Left lobe of liver (tissue), 2 donors: ENCODE data around the gene AP5S1. TPM values are rescaled to one million over a fixed set of nuclear protein-coding genes. Genes with fewer than 3 reads are reported as not detected.
"Not testable (repeated sequence)": the region's sequence is repeated elsewhere in the genome, so short reads cannot be mapped to it uniquely, and the experiment has no call there.

ENCODE experiments used
- ATAC-seq: fragments of 200-7000 bp; cut with Tn5 transposase; one replicate; pipeline ENCODE4 v1.9.1; 2020; ENCODE audit warnings: mild to moderate bottlenecking, moderate library complexity
- DNase-seq: peaks from one replicate; pipeline ENCODE4 v3.0.0-alpha.2; 2020; ENCODE audit warnings: low spot score
- total RNA-seq: library from RNA; stranded (reverse); gene quantifications from one replicate; pipeline ENCODE4 v1.2.1, GENCODE V29; 2021
- donor health status: DM: no; HTN: no; CAD: no; lungs with moderate emphysema.
- donor health status: DM: no; HTN: yes; CAD: no.

The AP5S1 gene
- total RNA-seq, 1 donor from 2014 or later, result 9.7 TPM

GRCh38 chr20:3808544-3808943, 11.8 kb upstream of the AP5S1 start:
- DNase-seq, result no peak
- ATAC-seq, result no peak

GRCh38 chr20:3811467-3812258, 8.7 kb upstream of the AP5S1 start:
- peak; percentile 81 for ATAC-seq
- peak; percentile 99 for DNase-seq

- DNase-seq, result no peak
- no peak for ATAC-seq
Observed at GRCh38 chr20:3812259-3812681, 8.1 kb upstream of the AP5S1 start.

GRCh38 chr20:3812975-3813847, 7.1 kb upstream of the AP5S1 start:
- DNase-seq (no peak), ATAC-seq (no peak)

- no peak for ATAC-seq
- no peak for DNase-seq
Observed at GRCh38 chr20:3813848-3814581, 6.3 kb upstream of the AP5S1 start.

GRCh38 chr20:3814928-3815495, 5.3 kb upstream of the AP5S1 start:
- no peak for ATAC-seq
- no peak for DNase-seq

- ATAC-seq (no peak), DNase-seq (no peak)
Observed at GRCh38 chr20:3815703-3816315, 4.5 kb upstream of the AP5S1 start.

- ATAC-seq (peak; percentile 63), DNase-seq (peak; percentile 76)
Observed at GRCh38 chr20:3818155-3819151, 1.9 kb upstream of the AP5S1 start.

GRCh38 chr20:3819411-3820047, 818 bp upstream of the AP5S1 start:
- no peak for DNase-seq
- ATAC-seq, result no peak

GRCh38 chr20:3820901-3821727, 767 bp downstream of the AP5S1 start:
- DNase-seq (no peak), ATAC-seq (no peak)

GRCh38 chr20:3821996-3822395, 1.6 kb downstream of the AP5S1 start:
- DNase-seq (no peak), ATAC-seq (no peak)

GRCh38 chr20:3823881-3824280, 3.5 kb downstream of the AP5S1 start:
- ATAC-seq (no peak), DNase-seq (no peak)

GRCh38 chr20:3825526-3825925, 5.2 kb downstream of the AP5S1 start:
- no peak for DNase-seq

GRCh38 chr20:3826420-3826819, 6.1 kb downstream of the AP5S1 start:
- no peak for ATAC-seq
- DNase-seq, result no peak

More at GRCh38 chr20:3825526-3825925, 5.2 kb downstream of the AP5S1 start:
- ATAC-seq, result no peak

- ATAC-seq (no peak), DNase-seq (no peak)
Observed at GRCh38 chr20:3828798-3829197, 8.5 kb downstream of the AP5S1 start.

GRCh38 chr20:3829891-3830290, 9.5 kb downstream of the AP5S1 start:
- DNase-seq, ATAC-seq: not testable (repeated sequence)

GRCh38 chr20:3836132-3836531, 15.8 kb downstream of the AP5S1 start:
- DNase-seq (no peak), ATAC-seq (no peak)

- ATAC-seq, result peak; percentile 35
- no peak for DNase-seq
Observed at GRCh38 chr20:3839328-3839727, 19.0 kb downstream of the AP5S1 start.
